ENCODE measurements around the gene MICAL3.
"Not testable (repeated sequence)": the region's sequence is repeated elsewhere in the genome, so short reads cannot be mapped to it uniquely, and the experiment has no call there.

MICAL3 gene

DNA sequence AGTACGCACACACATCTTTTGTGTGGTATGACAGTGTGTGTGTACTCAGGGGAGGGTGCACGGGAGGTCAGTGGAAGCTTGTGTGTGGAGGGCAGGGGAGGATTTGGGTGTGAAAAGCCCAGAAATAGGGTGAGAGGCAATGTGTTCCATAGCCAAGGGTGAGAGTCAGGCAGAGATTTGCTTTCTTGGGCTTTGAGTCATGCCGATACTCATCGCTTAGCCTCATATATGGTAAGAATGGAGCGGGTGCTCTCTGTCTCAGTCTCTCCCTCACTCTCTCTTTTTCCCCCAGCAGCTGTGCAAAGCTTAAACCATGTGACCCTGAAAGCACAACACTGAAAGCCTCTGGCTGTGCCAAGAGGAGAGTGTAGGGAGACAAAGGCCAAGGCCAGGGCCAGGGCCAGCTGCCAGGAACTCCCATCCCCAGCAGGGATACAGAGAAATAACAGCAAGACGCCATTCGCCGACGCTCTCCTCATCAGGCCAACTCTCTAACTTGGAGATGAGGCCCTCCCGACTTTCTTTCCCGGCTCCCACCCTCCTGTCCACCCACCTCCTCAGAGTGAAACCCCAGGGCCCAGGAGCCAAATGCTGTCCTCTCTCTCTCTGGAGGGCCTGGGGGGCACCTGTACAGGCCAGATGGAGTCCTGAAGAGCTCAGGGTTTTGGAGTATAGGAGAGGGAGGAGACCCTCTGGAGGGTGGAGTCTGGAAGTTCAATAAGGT, 20.3 kb upstream of the MICAL3 start:
- no CpG with 5 or more reads among the region's 11 CpGs for WGBS (ENCODE audit: extremely low coverage, insufficient coverage, insufficient read length)

DNA sequence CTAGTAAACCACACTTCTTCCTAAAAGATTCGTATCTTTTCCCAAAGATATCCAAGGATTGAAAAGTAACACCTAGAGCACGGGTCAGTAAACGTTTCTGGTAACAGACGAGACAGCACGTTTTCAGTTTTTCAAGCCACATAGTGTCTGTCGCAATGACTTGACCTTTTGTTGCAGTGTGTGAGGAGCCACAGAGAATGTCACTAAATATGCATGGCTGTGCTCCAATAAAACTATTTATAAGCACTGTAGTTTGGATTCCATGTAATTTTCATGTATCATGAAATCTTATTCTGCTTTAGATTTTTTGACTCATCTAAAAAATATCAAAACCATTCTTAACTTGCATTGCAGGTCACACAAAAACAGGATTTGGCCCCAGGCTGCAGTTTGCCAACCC, 18.3 kb upstream of the MICAL3 start:
- WGBS (ENCODE audit: extremely low coverage, insufficient coverage, insufficient read length) = no CpG with 5 or more reads among the region's 6 CpGs
- no peaks in the 10 kb centered on the region for H3K27me3 ChIP-seq (ENCODE audit: insufficient read depth, low read length)
- no peak overlapping the region for H3K27ac ChIP-seq (ENCODE audit: low read depth, low read length)
- no peak overlapping the region for H4K8ac ChIP-seq (ENCODE audit: low read depth, low read length)
- no peak overlapping the region for H2AFZ ChIP-seq (ENCODE audit: insufficient read depth, low read length, poor library complexity)
- no peak overlapping the region for H3K4me3 ChIP-seq (ENCODE audit: low read depth, low read length)
- peaks cover 2% of the 10 kb centered on the region for H3K9me3 ChIP-seq (ENCODE audit: insufficient read depth, low read depth, low read length)
- no peak overlapping the region for H4K12ac ChIP-seq (ENCODE audit: low read depth, low read length)
- no peak overlapping the region for H3K18ac ChIP-seq (ENCODE audit: low read length)
- no peak overlapping the region for H3K23ac ChIP-seq (ENCODE audit: low read length)
- DNase-seq = peak; percentile 84 to 92
- no peak overlapping the region for H3K9ac ChIP-seq (ENCODE audit: low read length)
- no peaks in the 10 kb centered on the region for H3K36me3 ChIP-seq (ENCODE audit: control insufficient read depth in 1 of 2, insufficient read depth in 2 of 2, low read length in 2 of 2)
- H3K14ac ChIP-seq (ENCODE audit: low read length) = no peak overlapping the region
- H2AK5ac ChIP-seq (ENCODE audit: low read length) = no peak overlapping the region
- H2BK5ac ChIP-seq (ENCODE audit: low read depth, low read length, poor library complexity) = no peak overlapping the region
- no peak overlapping the region for H2BK12ac ChIP-seq (ENCODE audit: low read length)
- H3K4me2 ChIP-seq (ENCODE audit: low read length) = no peak overlapping the region
- H3K4ac ChIP-seq (ENCODE audit: low read depth, low read length) = no peak overlapping the region
- H4K91ac ChIP-seq (ENCODE audit: low read depth, low read length) = no peak overlapping the region
- H2BK120ac ChIP-seq (ENCODE audit: insufficient read depth, low read length, poor library complexity) = no peak overlapping the region
- no peaks in the 10 kb centered on the region for H3K79me1 ChIP-seq (ENCODE audit: low read length)
- no peaks in the 10 kb centered on the region for H3K79me2 ChIP-seq (ENCODE audit: control insufficient read depth, insufficient read depth, low read length, poor library complexity)
- no peaks in the 10 kb centered on the region for H3K4me1 ChIP-seq (ENCODE audit: control insufficient read depth in 1 of 2, insufficient read depth in 2 of 2, low read length in 2 of 2)

More for the DNA sequence above, 20.3 kb upstream of the MICAL3 start:
- H3K27me3 ChIP-seq (ENCODE audit: insufficient read depth, low read length) = no peaks in the 10 kb centered on the region
- H3K14ac ChIP-seq (ENCODE audit: low read length) = no peak overlapping the region
- H4K8ac ChIP-seq (ENCODE audit: low read depth, low read length) = no peak overlapping the region
- H4K12ac ChIP-seq (ENCODE audit: low read depth, low read length) = no peak overlapping the region
- H3K4me3 ChIP-seq (ENCODE audit: low read depth, low read length) = no peak overlapping the region
- H3K4me1 ChIP-seq (ENCODE audit: control insufficient read depth in 1 of 2, insufficient read depth in 2 of 2, low read length in 2 of 2) = no peaks in the 10 kb centered on the region
- no peak overlapping the region for H2AK5ac ChIP-seq (ENCODE audit: low read length)
- H2AFZ ChIP-seq (ENCODE audit: insufficient read depth, low read length, poor library complexity) = no peak overlapping the region
- no peak overlapping the region for H3K27ac ChIP-seq (ENCODE audit: low read depth, low read length)
- peaks cover 2% of the 10 kb centered on the region for H3K9me3 ChIP-seq (ENCODE audit: insufficient read depth, low read depth, low read length)
- H3K4me2 ChIP-seq (ENCODE audit: low read length) = no peak overlapping the region
- no peak overlapping the region for H3K23ac ChIP-seq (ENCODE audit: low read length)
- DNase-seq = peak in 1 of 2 donors; percentile 48
- no peak overlapping the region for H3K9ac ChIP-seq (ENCODE audit: low read length)
- no peaks in the 10 kb centered on the region for H3K79me1 ChIP-seq (ENCODE audit: low read length)
- H4K91ac ChIP-seq (ENCODE audit: low read depth, low read length) = no peak overlapping the region
- no peak overlapping the region for H2BK12ac ChIP-seq (ENCODE audit: low read length)
- H3K4ac ChIP-seq (ENCODE audit: low read depth, low read length) = no peak overlapping the region
- no peaks in the 10 kb centered on the region for H3K79me2 ChIP-seq (ENCODE audit: control insufficient read depth, insufficient read depth, low read length, poor library complexity)
- no peaks in the 10 kb centered on the region for H3K36me3 ChIP-seq (ENCODE audit: control insufficient read depth in 1 of 2, insufficient read depth in 2 of 2, low read length in 2 of 2)
- no peak overlapping the region for H2BK5ac ChIP-seq (ENCODE audit: low read depth, low read length, poor library complexity)
- H2BK120ac ChIP-seq (ENCODE audit: insufficient read depth, low read length, poor library complexity) = no peak overlapping the region
- no peak overlapping the region for H3K18ac ChIP-seq (ENCODE audit: low read length)

DNA sequence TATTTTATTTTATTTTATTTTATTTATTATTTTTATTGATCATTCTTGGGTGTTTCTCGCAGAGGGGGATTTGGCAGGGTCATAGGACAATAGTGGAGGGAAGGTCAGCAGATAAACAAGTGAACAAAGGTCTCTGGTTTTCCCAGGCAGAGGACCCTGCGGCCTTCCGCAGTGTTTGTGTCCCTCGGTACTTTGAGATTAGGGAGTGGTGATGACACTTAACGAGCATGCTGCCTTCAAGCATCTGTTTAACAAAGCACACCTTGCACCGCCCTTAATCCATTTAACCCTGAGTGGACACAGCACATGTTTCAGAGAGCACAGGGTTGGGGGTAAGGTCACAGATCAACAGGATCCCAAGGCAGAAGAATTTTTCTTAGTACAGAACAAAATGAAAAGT, 16.5 kb upstream of the MICAL3 start:
- H3K36me3 ChIP-seq (ENCODE audit: control insufficient read depth in 1 of 2, insufficient read depth in 2 of 2, low read length in 2 of 2); H2AFZ ChIP-seq (ENCODE audit: insufficient read depth, low read length, poor library complexity); H3K9ac ChIP-seq (ENCODE audit: low read length); H3K18ac ChIP-seq (ENCODE audit: low read length); H4K12ac ChIP-seq (ENCODE audit: low read depth, low read length); H4K91ac ChIP-seq (ENCODE audit: low read depth, low read length); H3K4me1 ChIP-seq (ENCODE audit: control insufficient read depth in 1 of 2, insufficient read depth in 2 of 2, low read length in 2 of 2); H3K4ac ChIP-seq (ENCODE audit: low read depth, low read length); H3K27ac ChIP-seq (ENCODE audit: low read depth, low read length); DNase-seq; H3K4me3 ChIP-seq (ENCODE audit: low read depth, low read length); H2BK120ac ChIP-seq (ENCODE audit: insufficient read depth, low read length, poor library complexity); H3K23ac ChIP-seq (ENCODE audit: low read length); H3K79me2 ChIP-seq (ENCODE audit: control insufficient read depth, insufficient read depth, low read length, poor library complexity); H2BK5ac ChIP-seq (ENCODE audit: low read depth, low read length, poor library complexity); H2BK12ac ChIP-seq (ENCODE audit: low read length); H2AK5ac ChIP-seq (ENCODE audit: low read length); H3K27me3 ChIP-seq (ENCODE audit: insufficient read depth, low read length); H3K9me3 ChIP-seq (ENCODE audit: insufficient read depth, low read depth, low read length); H3K14ac ChIP-seq (ENCODE audit: low read length); H3K4me2 ChIP-seq (ENCODE audit: low read length); H3K79me1 ChIP-seq (ENCODE audit: low read length); H4K8ac ChIP-seq (ENCODE audit: low read depth, low read length): not testable (repeated sequence)
- no CpG with 5 or more reads among the region's 6 CpGs for WGBS (ENCODE audit: extremely low coverage, insufficient coverage, insufficient read length)

DNA sequence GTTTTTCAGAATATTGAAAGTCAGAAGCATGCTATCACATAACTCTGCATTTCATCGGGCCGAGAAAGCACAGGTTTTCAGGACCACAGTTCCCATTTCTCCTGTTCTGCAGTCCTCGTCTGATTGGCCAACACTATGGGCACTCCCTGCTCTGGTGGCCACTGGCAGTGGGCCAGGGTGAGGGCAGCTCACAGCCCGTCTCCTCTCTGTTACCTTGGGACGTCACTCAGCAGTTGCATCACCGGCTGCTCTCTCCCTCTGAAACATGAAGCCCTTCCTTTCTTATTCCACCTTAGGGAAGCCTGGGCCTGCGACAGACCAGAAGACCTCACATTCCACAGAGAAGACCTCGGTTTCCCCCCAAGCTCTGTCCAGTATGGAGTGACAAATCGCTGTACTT, 11.4 kb upstream of the MICAL3 start:
- H2BK120ac ChIP-seq (ENCODE audit: insufficient read depth, low read length, poor library complexity) = no peak overlapping the region
- no peak overlapping the region for H2BK12ac ChIP-seq (ENCODE audit: low read length)
- H3K18ac ChIP-seq (ENCODE audit: low read length) = no peak overlapping the region
- H3K79me1 ChIP-seq (ENCODE audit: low read length) = peaks cover 3% of the 10 kb centered on the region
- no peak overlapping the region for H2AFZ ChIP-seq (ENCODE audit: insufficient read depth, low read length, poor library complexity)
- H3K9ac ChIP-seq (ENCODE audit: low read length) = no peak overlapping the region
- H3K14ac ChIP-seq (ENCODE audit: low read length) = no peak overlapping the region
- H3K36me3 ChIP-seq (ENCODE audit: control insufficient read depth in 1 of 2, insufficient read depth in 2 of 2, low read length in 2 of 2) = no peaks in the 10 kb centered on the region
- H3K23ac ChIP-seq (ENCODE audit: low read length) = no peak overlapping the region
- H4K8ac ChIP-seq (ENCODE audit: low read depth, low read length) = no peak overlapping the region
- H3K9me3 ChIP-seq (ENCODE audit: insufficient read depth, low read depth, low read length) = no peaks in the 10 kb centered on the region
- no peak overlapping the region for H4K91ac ChIP-seq (ENCODE audit: low read depth, low read length)
- no peaks in the 10 kb centered on the region for H3K79me2 ChIP-seq (ENCODE audit: control insufficient read depth, insufficient read depth, low read length, poor library complexity)
- H3K4me3 ChIP-seq (ENCODE audit: low read depth, low read length) = no peak overlapping the region
- no peak overlapping the region for H3K4ac ChIP-seq (ENCODE audit: low read depth, low read length)
- no peak overlapping the region for H2AK5ac ChIP-seq (ENCODE audit: low read length)
- H3K4me2 ChIP-seq (ENCODE audit: low read length) = no peak overlapping the region
- H3K4me1 ChIP-seq (ENCODE audit: control insufficient read depth in 1 of 2, insufficient read depth in 2 of 2, low read length in 2 of 2) = peaks cover 12 to 15% of the 10 kb centered on the region in 2 experiments
- no peak overlapping the region for H4K12ac ChIP-seq (ENCODE audit: low read depth, low read length)
- no peaks in the 10 kb centered on the region for H3K27me3 ChIP-seq (ENCODE audit: insufficient read depth, low read length)
- H3K27ac ChIP-seq (ENCODE audit: low read depth, low read length) = no peak overlapping the region
- H2BK5ac ChIP-seq (ENCODE audit: low read depth, low read length, poor library complexity) = no peak overlapping the region
- peak; percentile 24 to 58 for DNase-seq
- WGBS (ENCODE audit: extremely low coverage, insufficient coverage, insufficient read length) = no CpG with 5 or more reads among the region's 9 CpGs
